ENCODE data around the gene CAPZA2.
A peak's percentile ranks its signal among the peaks of the same experiment; 100 is the strongest.
"Not testable (repeated sequence)": the region's sequence is repeated elsewhere in the genome, so short reads cannot be mapped to it uniquely, and the experiment has no call there.

CAPZA2 gene

DNA sequence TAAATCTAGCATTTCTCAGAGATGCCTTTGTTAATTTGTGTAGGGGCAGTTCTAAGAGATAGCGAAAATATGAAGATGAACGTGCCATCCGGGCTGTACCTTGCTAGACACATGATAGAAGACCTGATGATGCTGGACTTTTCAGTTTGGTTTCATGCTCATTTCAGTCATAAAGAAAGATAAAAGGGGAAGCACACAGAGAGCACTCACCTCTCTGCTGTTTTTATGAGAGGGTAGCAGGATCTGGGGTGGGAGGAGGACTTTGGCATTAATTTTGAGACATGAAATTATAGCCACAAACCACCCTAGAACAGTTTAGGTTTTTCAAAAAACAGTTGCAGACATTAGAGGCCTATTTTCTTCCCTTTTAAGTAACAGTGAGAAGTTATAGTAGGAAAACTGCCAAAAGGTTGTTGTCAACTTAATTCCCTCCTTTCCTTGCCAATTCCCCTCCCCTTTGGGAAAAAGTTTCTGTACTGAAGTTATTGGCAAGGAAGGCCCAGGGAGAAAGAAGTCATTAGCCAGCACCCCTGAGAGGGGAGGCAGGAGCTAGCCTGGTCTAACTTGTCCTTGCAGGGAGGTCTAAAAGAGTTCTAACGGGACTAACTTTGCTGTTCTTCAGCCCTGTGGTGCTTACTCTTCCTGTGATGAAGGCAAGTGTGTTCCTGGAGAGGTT, 93.6 kb downstream of the CAPZA2 start:
- H3K36me3 ChIP-seq (ENCODE audit: control insufficient read depth, insufficient read depth, low read length, severe bottlenecking): no peaks in the 10 kb centered on the region
- peaks cover 27% of the 10 kb centered on the region for H3K4me1 ChIP-seq (ENCODE audit: control insufficient read depth, insufficient read depth, low read length)
- H3K4me3 ChIP-seq (ENCODE audit: low read length): peak overlapping the region; percentile 27
- no peaks in the 10 kb centered on the region for H3K27me3 ChIP-seq (replicated peaks; ENCODE audit: control insufficient read depth, insufficient read depth, low read length)
- DNase-seq (ENCODE audit: low read depth): peak; percentile 45
- H3K9ac ChIP-seq (ENCODE audit: low read length): no peak overlapping the region
- H3K9me3 ChIP-seq (ENCODE audit: control insufficient read depth, low read length): no peaks in the 10 kb centered on the region

DNA sequence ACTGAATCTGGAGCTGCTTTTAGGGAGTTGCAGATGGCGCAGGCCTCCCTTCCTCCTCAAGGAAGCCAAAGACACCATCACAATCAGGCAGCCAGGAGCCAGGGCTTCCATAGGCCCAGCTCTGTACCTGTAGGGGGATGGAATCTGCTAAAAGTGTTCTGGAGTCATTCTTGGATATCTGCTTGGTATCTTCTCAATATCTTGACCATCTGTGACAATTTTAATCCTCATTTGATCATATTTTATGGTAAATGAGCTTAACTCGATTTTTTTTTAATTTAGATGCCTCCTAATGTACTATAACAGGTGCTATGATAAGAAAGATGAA, 94.1 kb downstream of the CAPZA2 start:
- no peaks in the 10 kb centered on the region for H3K27me3 ChIP-seq (replicated peaks; ENCODE audit: control insufficient read depth, insufficient read depth, low read length)
- H3K4me1 ChIP-seq (ENCODE audit: control insufficient read depth, insufficient read depth, low read length): peaks cover 27% of the 10 kb centered on the region
- no peaks in the 10 kb centered on the region for H3K36me3 ChIP-seq (ENCODE audit: control insufficient read depth, insufficient read depth, low read length, severe bottlenecking)
- no peak for DNase-seq (ENCODE audit: low read depth)
- no peak overlapping the region for H3K9ac ChIP-seq (ENCODE audit: low read length)
- no peak overlapping the region for H3K4me3 ChIP-seq (ENCODE audit: low read length)
- no peaks in the 10 kb centered on the region for H3K9me3 ChIP-seq (ENCODE audit: control insufficient read depth, low read length)

DNA sequence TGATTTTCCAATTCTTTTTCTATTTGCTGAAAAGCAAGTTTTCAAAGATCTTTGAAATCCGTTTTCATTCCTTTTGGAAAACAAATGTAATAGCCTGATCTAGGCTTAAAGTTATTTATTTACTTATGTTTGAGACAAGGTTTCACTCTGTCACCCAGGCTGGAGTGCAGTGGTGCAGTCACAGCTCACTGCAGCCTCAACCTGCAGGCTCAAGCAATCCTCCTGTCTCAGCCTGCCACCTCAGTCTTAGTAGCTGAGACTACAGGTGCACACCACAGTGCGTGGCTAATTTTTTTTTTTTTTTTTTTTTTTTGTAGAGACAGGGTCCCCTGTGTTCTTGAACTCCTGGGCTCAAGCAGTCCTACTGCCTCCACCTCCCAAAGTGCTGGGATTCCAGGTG, 95.5 kb downstream of the CAPZA2 start:
- no peaks in the 10 kb centered on the region for H3K36me3 ChIP-seq (ENCODE audit: control insufficient read depth, insufficient read depth, low read length, severe bottlenecking)
- H3K27me3 ChIP-seq (replicated peaks; ENCODE audit: control insufficient read depth, insufficient read depth, low read length): no peaks in the 10 kb centered on the region
- H3K4me1 ChIP-seq (ENCODE audit: control insufficient read depth, insufficient read depth, low read length): peaks cover 20% of the 10 kb centered on the region
- no peak for DNase-seq (ENCODE audit: low read depth)
- H3K9ac ChIP-seq (ENCODE audit: low read length): no peak overlapping the region
- H3K9me3 ChIP-seq (ENCODE audit: control insufficient read depth, low read length): no peaks in the 10 kb centered on the region
- H3K4me3 ChIP-seq (ENCODE audit: low read length): no peak overlapping the region

DNA sequence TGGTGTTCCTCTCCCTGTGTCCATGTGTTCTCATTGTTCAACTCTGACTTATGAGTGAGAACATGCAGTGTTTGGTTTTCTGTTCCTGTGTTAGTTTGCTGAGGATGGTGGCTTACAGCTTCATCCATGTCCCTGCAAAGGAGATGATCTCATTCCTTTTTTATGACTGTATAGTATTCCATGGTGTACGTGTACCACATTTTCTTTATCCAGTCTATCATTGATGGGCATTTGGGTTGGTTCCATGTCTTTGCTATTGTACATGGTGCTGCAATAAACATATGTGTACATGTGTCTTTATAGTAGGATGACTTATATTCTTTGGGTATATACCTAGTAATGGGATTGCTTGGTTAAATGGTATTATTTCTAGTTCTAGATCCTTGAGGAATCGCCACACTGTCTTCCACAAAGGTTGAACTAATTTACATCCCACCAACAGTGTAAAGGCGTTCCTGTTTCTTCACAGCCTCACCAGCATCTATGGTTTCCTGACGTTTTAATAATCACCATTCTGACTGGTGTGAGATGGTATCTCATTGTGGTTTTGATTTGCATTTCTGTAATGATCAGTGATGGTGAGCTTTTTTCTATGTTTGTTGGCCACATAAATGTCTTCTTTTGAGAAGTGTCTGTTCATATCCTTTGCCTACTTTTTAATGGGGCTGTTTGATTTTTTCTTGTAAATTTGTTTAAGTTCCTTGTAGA, 99.7 kb downstream of the CAPZA2 start:
- H3K9me3 ChIP-seq (ENCODE audit: control insufficient read depth, low read length); H3K4me3 ChIP-seq (ENCODE audit: low read length); H3K27me3 ChIP-seq (replicated peaks; ENCODE audit: control insufficient read depth, insufficient read depth, low read length); H3K36me3 ChIP-seq (ENCODE audit: control insufficient read depth, insufficient read depth, low read length, severe bottlenecking); H3K4me1 ChIP-seq (ENCODE audit: control insufficient read depth, insufficient read depth, low read length); H3K9ac ChIP-seq (ENCODE audit: low read length); DNase-seq (ENCODE audit: low read depth): not testable (repeated sequence)

DNA sequence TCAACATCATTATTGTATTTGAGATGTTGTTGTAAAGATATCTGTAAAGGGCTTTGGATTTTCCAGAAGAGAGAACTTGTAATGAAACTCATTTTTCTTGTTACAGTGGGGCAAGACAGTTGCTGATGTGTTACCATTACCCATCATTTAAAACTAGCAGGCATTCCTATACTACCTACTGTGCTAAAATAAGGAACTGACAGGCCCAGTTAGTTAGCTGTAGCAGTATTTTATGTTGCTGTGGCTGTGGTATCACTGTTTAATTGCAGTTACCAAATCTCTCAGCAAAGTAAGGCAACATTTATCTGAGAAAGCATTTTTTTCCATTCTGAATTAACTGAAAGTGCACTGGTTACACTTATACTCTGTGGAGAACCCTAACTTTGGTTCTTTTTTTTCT, 100.8 kb downstream of the CAPZA2 start:
- Histone ChIP-seq H3K36me3 (ENCODE audit: control insufficient read depth, insufficient read depth, low read length, severe bottlenecking) (no peaks in the 10 kb centered on the region), H3K9ac (ENCODE audit: low read length) (no peak overlapping the region), H3K4me1 (ENCODE audit: control insufficient read depth, insufficient read depth, low read length) (peaks cover 11% of the 10 kb centered on the region), H3K27me3 (replicated peaks; ENCODE audit: control insufficient read depth, insufficient read depth, low read length) (no peaks in the 10 kb centered on the region), H3K4me3 (ENCODE audit: low read length) (no peak overlapping the region), H3K9me3 (ENCODE audit: control insufficient read depth, low read length) (no peaks in the 10 kb centered on the region)
- DNase-seq (ENCODE audit: low read depth): no peak

DNA sequence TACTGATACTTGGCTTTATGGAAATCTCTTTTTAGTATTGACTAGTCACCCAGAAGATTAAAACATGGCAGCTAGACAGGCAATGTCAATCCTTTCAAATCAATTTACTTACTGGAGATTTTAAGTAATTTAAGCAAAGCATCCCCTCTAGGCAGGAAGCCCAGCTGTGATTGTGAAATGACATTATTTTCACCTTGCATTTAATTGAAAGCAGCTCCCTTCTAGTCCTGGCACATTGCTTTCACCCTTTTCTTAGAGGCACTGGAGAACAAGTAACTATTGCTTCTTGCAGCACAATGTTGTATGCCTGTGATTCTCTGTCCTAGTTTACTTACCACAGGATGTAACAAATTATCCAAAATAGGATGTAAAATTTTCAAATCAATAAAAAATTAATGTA, 104.2 kb downstream of the CAPZA2 start:
- Histone ChIP-seq H3K9ac (ENCODE audit: low read length) (no peak overlapping the region), H3K36me3 (ENCODE audit: control insufficient read depth, insufficient read depth, low read length, severe bottlenecking) (no peaks in the 10 kb centered on the region), H3K4me3 (ENCODE audit: low read length) (no peak overlapping the region), H3K4me1 (ENCODE audit: control insufficient read depth, insufficient read depth, low read length) (peaks cover 11% of the 10 kb centered on the region), H3K27me3 (replicated peaks; ENCODE audit: control insufficient read depth, insufficient read depth, low read length) (no peaks in the 10 kb centered on the region), H3K9me3 (ENCODE audit: control insufficient read depth, low read length) (no peaks in the 10 kb centered on the region)
- peak; percentile 63 for DNase-seq (ENCODE audit: low read depth)

DNA sequence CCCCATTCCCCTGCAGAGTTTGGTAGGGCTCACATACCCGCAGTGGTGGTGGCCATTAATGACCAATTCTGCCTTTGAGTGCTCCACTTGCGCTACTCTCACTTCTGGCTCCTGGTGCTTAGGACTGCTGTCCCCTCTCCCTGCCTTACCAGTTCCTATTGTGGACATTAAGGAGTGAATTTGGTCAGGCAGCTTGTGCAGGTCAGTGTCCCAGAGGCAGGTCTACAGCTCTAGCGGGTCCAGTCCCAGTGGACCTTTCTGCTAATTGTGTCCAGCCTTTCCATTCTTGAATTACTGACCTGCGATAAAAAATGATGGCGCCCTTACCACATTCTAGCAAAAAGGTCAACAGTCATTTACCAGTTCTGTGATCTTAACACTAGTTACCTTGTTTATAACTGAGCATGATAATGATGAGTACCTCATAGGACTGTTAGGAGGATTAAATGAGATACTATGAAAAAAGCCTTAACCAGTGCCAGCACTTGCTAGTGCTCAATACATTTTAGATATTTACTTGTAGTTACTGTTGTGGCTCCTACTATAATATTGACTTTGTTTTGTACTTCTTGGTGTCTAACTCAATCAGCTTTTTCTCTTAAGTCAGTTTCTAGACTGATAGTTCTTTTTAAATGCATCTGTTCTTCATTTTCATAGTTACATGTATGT, 105.0 kb downstream of the CAPZA2 start:
- Histone ChIP-seq H3K36me3 (ENCODE audit: control insufficient read depth, insufficient read depth, low read length, severe bottlenecking) (no peaks in the 10 kb centered on the region), H3K27me3 (replicated peaks; ENCODE audit: control insufficient read depth, insufficient read depth, low read length) (no peaks in the 10 kb centered on the region), H3K4me3 (ENCODE audit: low read length) (no peak overlapping the region), H3K4me1 (ENCODE audit: control insufficient read depth, insufficient read depth, low read length) (peaks cover 11% of the 10 kb centered on the region), H3K9ac (ENCODE audit: low read length) (no peak overlapping the region), H3K9me3 (ENCODE audit: control insufficient read depth, low read length) (no peaks in the 10 kb centered on the region)
- no peak for DNase-seq (ENCODE audit: low read depth)

DNA sequence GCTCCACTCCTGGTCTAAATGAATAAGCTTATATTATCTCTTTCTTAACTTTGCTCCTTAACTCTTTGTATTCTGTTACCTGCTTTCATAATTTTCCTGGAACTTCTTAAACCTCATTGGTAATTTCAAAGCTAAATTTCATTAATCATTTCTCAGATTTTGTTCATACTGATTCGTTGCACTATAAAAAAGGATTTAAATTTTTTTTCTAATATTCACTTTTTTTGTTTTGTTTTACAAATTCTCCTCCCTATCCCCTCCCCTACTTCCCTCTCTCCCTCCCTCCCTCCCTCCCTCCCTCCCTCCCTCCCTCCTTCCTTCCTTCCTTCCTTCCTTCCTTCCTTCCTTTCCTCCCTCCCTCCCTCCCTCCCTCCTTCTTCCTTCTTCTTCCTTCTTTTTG, 105.6 kb downstream of the CAPZA2 start:
- Histone ChIP-seq H3K36me3 (ENCODE audit: control insufficient read depth, insufficient read depth, low read length, severe bottlenecking) (no peaks in the 10 kb centered on the region), H3K4me1 (ENCODE audit: control insufficient read depth, insufficient read depth, low read length) (peaks cover 11% of the 10 kb centered on the region), H3K4me3 (ENCODE audit: low read length) (no peak overlapping the region), H3K27me3 (replicated peaks; ENCODE audit: control insufficient read depth, insufficient read depth, low read length) (no peaks in the 10 kb centered on the region), H3K9me3 (ENCODE audit: control insufficient read depth, low read length) (no peaks in the 10 kb centered on the region), H3K9ac (ENCODE audit: low read length) (no peak overlapping the region)
- DNase-seq (ENCODE audit: low read depth): no peak

DNA sequence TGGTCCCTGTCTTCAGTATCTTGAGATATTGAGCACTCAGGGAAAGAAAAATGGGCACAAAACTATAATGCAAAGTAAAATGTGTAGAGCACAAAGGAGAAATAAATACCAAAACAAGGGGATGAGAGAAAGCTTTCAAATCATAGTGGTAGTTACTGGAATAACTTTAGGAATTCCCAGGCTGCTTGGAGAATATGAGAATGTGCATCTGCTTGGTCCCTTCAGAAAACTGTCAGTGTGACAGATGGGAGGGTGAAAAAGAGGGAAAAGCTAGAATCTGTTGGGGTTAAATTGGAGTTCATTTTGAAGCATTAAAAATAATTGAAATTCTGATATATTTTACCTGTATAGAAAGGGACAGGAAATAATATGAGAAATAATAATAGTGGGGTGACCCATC, 106.2 kb downstream of the CAPZA2 start:
- no peak for DNase-seq (ENCODE audit: low read depth)
- H3K4me3 ChIP-seq (ENCODE audit: low read length): no peak overlapping the region
- no peaks in the 10 kb centered on the region for H3K9me3 ChIP-seq (ENCODE audit: control insufficient read depth, low read length)
- no peak overlapping the region for H3K9ac ChIP-seq (ENCODE audit: low read length)
- peaks cover 11% of the 10 kb centered on the region for H3K4me1 ChIP-seq (ENCODE audit: control insufficient read depth, insufficient read depth, low read length)
- H3K36me3 ChIP-seq (ENCODE audit: control insufficient read depth, insufficient read depth, low read length, severe bottlenecking): no peaks in the 10 kb centered on the region
- H3K27me3 ChIP-seq (replicated peaks; ENCODE audit: control insufficient read depth, insufficient read depth, low read length): no peaks in the 10 kb centered on the region

DNA sequence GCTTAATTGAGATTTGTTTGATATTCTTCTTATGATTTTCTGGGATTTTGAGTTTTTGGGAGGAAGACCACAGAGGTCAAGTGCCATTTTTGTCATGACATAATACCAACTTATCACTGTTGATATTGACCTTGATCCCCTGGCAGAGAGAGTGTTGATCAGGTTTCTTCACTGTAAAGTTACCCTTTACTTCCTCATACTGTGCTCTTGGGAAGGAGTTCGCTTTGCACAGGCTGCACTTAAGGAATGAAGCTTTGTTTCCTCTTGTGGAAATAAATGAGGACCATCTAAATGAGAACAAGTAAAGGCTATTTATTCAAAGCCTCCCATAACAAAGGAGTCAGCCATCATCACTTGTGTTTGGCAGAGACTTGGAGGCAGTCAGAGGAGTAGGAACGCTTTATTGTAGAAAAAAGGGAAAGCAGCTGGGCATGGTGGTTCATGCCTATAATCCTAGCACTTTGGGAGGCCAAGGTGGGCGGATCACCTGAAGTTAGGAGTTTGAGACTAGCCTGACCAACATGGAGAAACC, 107.0 kb downstream of the CAPZA2 start:
- H3K9ac ChIP-seq (ENCODE audit: low read length): no peak overlapping the region
- no peak for DNase-seq (ENCODE audit: low read depth)
- peaks cover 11% of the 10 kb centered on the region for H3K4me1 ChIP-seq (ENCODE audit: control insufficient read depth, insufficient read depth, low read length)
- H3K4me3 ChIP-seq (ENCODE audit: low read length): no peak overlapping the region
- H3K27me3 ChIP-seq (replicated peaks; ENCODE audit: control insufficient read depth, insufficient read depth, low read length): no peaks in the 10 kb centered on the region
- no peaks in the 10 kb centered on the region for H3K9me3 ChIP-seq (ENCODE audit: control insufficient read depth, low read length)
- H3K36me3 ChIP-seq (ENCODE audit: control insufficient read depth, insufficient read depth, low read length, severe bottlenecking): no peaks in the 10 kb centered on the region

DNA sequence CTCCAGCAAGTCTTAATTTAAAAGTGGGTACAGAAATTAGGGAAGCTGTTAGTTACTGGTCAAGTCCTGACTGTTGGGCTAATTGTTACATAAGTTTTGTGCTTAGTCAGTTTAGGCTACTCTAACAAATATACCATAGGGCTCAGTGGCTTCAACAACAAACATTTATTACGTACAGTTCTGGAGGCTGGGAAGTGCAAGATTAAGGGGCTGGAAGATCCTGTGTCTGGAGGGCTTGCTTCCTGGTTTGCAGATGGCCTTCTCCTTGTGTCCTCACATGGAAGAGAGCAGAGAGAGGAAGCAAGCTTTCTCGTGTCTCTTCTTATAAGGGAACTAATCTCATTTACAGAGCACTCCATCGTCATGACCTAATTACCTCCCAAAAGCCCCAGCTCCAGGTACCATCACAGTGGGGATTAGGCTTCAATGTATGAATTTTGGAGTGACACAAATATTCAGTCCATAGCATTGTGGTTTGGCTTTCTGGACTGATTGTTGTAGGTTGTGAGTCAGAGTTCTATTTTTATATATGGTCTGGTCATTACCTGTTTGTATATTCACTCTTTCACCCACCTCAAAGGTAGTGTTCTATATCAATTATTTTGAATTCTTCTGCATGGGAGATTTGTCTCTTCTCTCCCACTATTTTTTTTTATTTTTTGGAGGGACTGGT, 108.0 kb downstream of the CAPZA2 start:
- DNase-seq (ENCODE audit: low read depth): no peak
- Histone ChIP-seq H3K9ac (ENCODE audit: low read length) (no peak overlapping the region), H3K36me3 (ENCODE audit: control insufficient read depth, insufficient read depth, low read length, severe bottlenecking) (no peaks in the 10 kb centered on the region), H3K4me3 (ENCODE audit: low read length) (no peak overlapping the region), H3K9me3 (ENCODE audit: control insufficient read depth, low read length) (no peaks in the 10 kb centered on the region), H3K4me1 (ENCODE audit: control insufficient read depth, insufficient read depth, low read length) (peaks cover 11% of the 10 kb centered on the region), H3K27me3 (replicated peaks; ENCODE audit: control insufficient read depth, insufficient read depth, low read length) (no peaks in the 10 kb centered on the region)

Measured in adipocyte (in vitro differentiated cells).